Measurements from ENCODE around the gene WBP1L.
A peak's percentile ranks its signal among the peaks of the same experiment; 100 is the strongest.
"Not testable (repeated sequence)": the region's sequence is repeated elsewhere in the genome, so short reads cannot be mapped to it uniquely, and the experiment has no call there.

The WBP1L gene

DNA sequence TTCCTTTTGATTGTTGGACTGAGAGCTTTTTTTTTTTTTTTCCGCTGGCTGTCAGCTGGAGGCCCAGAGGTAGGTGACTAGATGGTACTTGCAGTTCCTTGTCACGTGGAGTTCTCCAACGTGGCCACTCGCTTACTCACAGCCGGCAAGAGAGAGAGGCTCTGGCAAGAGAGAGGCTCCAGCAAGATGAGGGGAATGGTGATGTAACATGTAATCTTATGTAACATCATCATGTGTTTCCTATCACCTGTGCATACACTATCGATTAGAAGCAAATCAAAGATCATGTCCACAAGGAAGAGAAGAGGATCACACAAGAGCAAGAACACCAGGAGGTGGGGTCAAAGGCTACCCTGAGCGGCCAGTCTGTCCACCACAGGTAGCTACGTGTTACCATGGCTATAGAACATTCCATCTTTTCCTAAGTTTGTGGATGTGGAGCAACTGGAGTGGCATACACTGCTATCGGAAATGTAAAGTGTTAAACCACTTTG, 106.3 kb downstream of the WBP1L start:
- DNase-seq (ENCODE audit: low read depth), result peak; percentile 39
- TF ChIP-seq, protein P1, sequence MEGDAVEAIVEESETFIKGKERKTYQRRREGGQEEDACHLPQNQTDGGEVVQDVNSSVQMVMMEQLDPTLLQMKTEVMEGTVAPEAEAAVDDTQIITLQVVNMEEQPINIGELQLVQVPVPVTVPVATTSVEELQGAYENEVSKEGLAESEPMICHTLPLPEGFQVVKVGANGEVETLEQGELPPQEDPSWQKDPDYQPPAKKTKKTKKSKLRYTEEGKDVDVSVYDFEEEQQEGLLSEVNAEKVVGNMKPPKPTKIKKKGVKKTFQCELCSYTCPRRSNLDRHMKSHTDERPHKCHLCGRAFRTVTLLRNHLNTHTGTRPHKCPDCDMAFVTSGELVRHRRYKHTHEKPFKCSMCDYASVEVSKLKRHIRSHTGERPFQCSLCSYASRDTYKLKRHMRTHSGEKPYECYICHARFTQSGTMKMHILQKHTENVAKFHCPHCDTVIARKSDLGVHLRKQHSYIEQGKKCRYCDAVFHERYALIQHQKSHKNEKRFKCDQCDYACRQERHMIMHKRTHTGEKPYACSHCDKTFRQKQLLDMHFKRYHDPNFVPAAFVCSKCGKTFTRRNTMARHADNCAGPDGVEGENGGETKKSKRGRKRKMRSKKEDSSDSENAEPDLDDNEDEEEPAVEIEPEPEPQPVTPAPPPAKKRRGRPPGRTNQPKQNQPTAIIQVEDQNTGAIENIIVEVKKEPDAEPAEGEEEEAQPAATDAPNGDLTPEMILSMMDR (conservative IDR thresholded peaks at IDR 0.05; ENCODE audit: control insufficient read depth, insufficient read depth, low read depth, low read length), result no peak
- no peak overlapping the region for H3K4me3 ChIP-seq (ENCODE audit: control insufficient read depth, low read depth, low read length)

DNA sequence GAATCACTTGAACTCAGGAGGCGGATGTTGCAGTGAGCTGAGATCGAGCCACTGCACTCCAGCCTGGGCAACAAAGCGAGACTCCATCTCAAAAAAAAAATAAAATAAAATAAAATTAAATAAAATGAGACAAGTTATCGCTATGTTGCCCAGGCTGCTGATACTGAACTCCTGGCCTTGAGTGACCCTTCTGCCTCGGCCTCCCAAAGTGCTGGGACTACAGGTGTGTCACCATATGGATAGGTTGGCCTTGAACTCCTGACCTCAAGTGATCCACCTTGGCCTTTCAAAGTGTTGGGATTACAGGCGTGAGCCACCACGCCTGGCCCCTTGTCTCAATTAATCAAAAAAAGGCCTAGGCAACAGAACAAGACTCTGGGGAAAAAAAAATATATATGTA, 109.5 kb downstream of the WBP1L start:
- H3K4me3 ChIP-seq (ENCODE audit: control insufficient read depth, low read depth, low read length); DNase-seq (ENCODE audit: low read depth): not testable (repeated sequence)

DNA sequence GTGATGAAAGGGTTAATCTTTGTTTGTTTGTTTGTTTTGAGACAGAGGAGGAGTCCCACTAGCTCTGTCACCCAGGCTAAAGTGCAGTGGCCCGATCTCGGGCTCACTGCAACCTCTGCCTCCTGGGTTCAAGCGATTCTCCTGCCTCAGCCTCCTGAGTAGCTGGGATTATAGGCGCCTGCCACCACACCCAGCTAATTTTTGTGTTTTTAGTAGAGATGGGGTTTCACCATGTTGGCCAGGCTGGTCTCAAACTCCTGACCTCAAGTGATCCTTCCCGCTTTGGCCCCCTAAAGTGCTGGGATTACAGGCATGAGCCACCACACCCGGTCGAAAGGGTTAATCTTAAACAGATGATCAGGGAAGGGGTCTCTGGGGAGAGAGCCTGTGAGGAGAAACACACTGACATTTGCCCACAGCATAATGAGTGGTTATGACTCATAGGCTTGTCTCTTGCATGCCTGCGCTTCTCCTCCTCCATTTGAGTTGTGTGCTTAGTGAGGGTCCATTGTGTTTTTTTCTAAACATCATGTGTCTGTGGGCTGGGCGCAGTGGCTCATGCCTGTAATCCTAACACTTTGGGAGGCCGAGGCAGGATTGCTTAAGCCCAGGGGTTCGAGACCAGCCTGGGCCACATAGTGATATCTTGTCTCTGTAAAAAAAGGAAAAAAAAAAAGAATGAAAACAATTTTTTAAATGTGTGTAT, 112.1 kb downstream of the WBP1L start:
- DNase-seq (ENCODE audit: low read depth), result peak; percentile 99
- H3K4me3 ChIP-seq (ENCODE audit: control insufficient read depth, low read depth, low read length), result not testable (repeated sequence)

DNA sequence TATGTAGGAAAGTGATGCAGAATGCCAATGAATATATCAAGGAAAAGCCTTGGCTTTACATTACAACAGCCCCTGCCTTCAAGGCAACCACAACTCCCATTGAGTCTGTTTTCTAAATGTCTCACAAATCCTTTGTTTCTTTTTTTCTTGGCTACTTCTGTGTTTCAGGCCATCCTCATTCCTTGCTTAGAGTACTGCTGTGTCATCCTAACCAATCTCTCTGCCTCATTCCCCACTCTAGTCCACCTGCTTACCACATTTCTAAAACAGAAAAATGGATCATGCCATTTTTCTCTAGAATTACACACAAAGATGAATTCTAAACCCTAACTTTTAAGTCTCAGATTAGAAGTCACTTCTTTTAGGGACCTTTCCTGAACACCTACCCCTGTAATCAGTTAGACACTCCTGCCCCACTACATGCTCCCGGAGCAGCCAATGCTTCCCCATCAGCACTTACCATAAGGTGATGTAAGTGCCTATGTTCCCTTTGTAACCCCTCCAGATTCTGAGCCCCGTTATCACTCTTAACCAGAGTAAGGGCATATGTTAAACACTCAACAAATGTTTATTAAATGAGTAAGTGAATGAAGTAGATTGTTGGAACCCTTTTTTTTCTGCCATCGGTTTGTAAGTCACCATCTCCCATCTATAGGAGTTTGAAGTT, 113.1 kb downstream of the WBP1L start:
- TF ChIP-seq, protein P1 (conservative IDR thresholded peaks at IDR 0.05; ENCODE audit: control insufficient read depth, insufficient read depth, low read depth, low read length), result no peak
- H3K4me3 ChIP-seq (ENCODE audit: control insufficient read depth, low read depth, low read length), result no peak overlapping the region
- no peak for DNase-seq (ENCODE audit: low read depth)

DNA sequence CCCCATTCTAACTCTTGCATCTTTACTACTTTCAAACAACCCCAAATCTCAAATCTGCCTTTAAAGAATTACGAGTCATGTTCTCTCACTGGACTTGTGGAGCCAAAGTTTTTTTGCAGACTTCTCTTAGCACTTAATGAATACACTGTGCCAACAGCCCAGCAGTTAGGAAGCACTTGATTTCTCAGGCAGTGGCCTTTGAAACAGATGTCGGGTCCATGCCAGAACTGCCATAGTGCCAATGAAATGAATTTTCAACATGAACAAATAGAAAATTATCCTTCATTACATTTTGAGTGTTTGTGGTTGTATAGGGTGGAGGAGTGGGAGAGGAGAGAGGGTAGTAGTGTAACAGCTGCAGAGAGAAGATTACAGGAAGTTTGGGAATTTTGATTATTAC, 116.2 kb downstream of the WBP1L start:
- TF ChIP-seq, protein P1 (conservative IDR thresholded peaks at IDR 0.05; ENCODE audit: control insufficient read depth, insufficient read depth, low read depth, low read length), result no peak
- no peak for DNase-seq (ENCODE audit: low read depth)
- no peak overlapping the region for H3K4me3 ChIP-seq (ENCODE audit: control insufficient read depth, low read depth, low read length)

DNA sequence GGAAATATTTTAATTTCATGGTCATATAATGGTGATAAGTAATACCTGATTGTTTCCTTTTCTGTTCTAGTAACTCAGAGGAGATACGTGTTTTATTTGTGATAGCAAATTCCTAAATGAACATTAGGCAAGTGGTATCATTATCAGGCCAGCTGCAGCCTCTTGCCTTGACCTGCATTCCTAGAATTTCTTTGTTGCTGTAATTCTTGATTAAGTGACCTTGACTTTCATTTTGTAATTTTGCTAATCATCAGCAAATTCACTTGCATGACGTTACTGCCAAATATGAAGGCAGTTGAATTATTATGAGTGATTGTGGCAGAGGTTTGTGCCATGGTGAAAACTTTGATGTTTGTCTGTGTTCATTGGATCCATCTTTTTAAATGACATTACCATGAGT, 119.9 kb downstream of the WBP1L start:
- TF ChIP-seq, protein P1 (conservative IDR thresholded peaks at IDR 0.05; ENCODE audit: control insufficient read depth, insufficient read depth, low read depth, low read length), result no peak
- no peak for DNase-seq (ENCODE audit: low read depth)
- H3K4me3 ChIP-seq (ENCODE audit: control insufficient read depth, low read depth, low read length), result no peak overlapping the region

DNA sequence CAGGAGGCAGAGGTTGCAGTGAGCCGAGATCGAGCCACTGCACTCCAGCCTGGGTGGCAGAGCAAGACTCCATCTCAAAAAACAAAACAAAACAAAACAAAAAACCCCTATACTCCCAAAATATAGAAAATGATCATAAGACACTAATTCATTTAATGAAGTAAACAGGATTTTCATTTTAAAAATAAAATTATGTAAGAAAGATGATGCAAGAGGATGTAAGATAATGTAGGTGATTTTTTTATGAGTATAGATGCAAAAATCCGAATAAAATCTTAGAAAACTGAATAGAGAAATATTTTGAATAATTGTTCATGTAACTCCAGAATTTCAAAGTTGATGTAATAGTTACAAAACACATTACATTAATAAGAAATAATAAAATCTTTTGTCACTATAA, 121.9 kb downstream of the WBP1L start:
- TF ChIP-seq, protein P1 (conservative IDR thresholded peaks at IDR 0.05; ENCODE audit: control insufficient read depth, insufficient read depth, low read depth, low read length), result no peak
- DNase-seq (ENCODE audit: low read depth), result no peak
- no peak overlapping the region for H3K4me3 ChIP-seq (ENCODE audit: control insufficient read depth, low read depth, low read length)
